DMS53 treated with DMSO at 0.1 percent for 48 hours (cell line): ENCODE data around the gene CPNE6.

ENCODE experiments used
- DNase-seq: peaks from one replicate; lab custom pipeline; 2025; ENCODE audit not compliant: unreplicated experiment; lab: John Stamatoyannopoulos, UW

Gene CPNE6

GRCh38 chr14:24054324-24054641 is 17.1 kb upstream of the CPNE6 start:
- DNase-seq = no peak

DNA sequence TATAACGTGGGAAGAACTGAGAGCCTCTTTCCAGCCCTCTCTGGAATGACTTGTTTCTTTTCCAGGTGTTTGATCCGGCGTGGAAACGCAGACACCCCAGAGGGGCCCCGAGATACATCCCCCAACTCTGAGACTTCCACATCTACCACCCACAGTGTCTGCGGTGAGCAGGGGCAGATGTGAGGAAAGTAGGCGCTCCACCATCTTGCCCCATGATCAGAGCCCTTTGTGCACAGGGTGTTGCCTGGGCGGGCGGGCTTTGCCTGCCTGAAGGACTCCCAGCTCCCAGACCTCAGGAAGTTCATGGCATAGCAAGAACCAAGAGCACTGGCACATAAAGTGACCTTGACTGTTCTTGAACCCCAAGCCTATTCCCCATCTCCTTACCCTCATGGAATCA is 16.7 kb upstream of the CPNE6 start:
- no peak for DNase-seq

GRCh38 chr14:24055971-24056799 is 15.2 kb upstream of the CPNE6 start:
- no peak for DNase-seq

- DNase-seq = no peak
These were observed 14.6 kb upstream of the CPNE6 start for GRCh38 chr14:24056800-24057184.

GRCh38 chr14:24057271-24057670 is 14.1 kb upstream of the CPNE6 start:
- no peak for DNase-seq

DNA sequence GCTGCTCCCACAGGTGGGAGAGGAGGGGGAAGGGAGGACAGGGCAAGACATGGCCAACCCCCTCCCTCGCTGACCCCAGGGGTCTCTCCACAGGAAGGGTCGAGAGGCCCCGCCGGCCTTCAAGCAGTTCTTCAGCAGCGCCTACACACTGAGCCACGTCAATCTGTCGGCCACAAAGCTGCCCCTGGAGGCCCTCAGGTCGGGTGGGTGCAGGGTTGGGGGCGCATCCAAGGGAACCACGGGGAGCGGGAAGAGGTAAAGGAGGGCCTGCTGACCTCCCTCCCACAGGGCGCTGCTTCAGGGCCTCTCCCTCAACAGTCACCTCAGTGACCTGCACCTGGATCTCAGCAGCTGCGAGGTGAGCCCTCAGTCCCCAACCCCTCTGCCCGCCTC is 13.5 kb upstream of the CPNE6 start:
- no peak for DNase-seq

DNA sequence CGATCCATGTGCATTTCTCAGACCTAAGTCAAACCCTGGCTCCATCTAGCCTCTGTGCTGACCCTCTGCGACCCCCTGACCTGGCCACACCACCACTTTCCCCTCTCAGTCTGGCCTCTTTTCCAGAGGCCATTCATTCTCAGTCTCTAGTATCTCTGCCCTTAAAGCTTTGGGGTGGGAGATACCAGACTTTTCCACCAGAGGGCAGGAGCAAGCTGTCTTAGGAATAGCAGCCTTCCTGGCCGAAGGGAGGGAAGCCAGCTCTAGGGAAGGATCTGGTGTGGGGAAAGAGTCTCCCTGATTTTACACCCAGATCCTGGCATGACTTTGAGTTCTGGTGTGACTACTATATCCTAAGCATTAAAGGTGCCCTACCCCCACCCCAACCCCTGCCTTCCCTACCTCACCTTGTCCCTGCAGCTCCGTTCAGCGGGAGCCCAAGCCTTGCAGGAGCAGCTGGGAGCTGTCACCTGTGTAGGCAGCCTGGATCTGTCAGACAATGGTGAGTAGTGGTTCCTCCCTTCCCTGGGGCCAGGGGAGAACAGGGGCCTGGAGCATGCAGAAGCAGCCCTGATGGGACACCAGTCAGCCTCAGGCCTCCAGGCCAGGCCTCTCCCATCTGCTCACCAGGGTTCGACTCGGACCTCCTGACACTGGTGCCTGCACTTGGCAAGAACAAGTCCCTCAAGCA is 13.0 kb upstream of the CPNE6 start:
- peak; percentile 39 for DNase-seq

- DNase-seq = no peak
These were observed 12.3 kb upstream of the CPNE6 start for GRCh38 chr14:24058951-24059475.

GRCh38 chr14:24059841-24060388 is 11.4 kb upstream of the CPNE6 start:
- no peak for DNase-seq

DNA sequence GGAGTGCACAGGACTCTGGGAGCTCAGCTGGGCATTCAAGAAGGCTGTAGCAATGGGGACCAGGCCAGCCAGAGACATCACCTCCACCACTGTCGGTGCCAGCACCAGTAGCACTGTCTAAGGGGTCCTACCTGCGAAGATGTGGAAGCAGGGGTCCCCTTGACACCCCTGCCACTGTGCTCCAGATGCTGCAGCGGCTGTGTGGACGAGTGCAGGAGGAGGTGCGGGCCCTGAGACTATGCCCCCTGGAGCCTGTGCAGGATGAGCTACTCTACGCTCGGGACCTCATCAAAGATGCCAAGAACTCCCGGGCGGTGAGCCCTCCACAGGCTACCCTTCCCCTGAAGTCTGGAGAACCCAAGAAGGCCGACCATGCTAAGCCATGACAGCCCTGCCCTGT is 10.9 kb upstream of the CPNE6 start:
- DNase-seq = no peak

DNA sequence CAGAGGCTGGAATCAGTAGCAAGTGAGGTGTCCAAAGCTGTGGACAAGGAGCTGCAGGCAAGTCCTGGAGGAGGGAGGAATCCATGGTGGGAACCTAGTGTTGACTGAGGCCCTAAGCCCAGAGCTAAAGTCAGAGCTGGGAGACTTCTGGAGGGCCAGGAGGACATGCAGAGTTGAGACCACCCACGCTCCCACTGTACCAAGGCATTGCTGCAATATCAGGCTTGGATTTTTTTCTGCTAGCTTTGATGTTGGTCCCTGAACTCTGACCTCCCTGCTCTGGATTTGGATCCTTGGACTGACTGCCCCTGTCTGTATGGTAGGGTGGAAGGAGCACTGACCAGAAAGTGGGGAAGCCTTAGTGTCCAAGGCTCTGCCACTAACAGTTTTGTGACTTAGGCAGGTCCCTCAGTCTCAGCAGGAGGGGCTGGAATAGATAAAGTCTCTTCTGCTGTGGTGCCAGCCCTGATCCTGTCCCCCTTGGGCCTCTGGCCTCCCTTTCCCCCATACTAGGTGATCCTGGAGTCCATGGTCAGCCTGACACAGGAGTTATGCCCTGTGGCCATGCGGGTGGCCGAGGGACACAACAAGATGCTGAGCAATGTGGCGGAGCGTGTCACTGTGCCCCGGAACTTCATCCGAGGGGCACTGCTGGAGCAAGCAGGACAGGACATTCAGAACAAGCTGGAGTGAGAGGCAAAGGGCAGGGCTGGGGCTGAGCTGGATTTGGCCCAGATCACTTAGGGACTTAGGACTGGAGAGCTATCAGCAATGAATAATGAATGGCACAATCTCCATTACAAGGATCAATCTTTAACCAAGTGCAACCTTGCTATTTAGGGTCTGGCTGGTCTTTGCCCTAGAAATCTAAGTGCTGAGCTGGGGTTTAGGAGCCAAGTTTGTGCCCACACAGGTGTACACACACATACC is 10.1 kb upstream of the CPNE6 start:
- DNase-seq = no peak

- DNase-seq = no peak
These were observed 9.0 kb upstream of the CPNE6 start for GRCh38 chr14:24062216-24062980.

DNA sequence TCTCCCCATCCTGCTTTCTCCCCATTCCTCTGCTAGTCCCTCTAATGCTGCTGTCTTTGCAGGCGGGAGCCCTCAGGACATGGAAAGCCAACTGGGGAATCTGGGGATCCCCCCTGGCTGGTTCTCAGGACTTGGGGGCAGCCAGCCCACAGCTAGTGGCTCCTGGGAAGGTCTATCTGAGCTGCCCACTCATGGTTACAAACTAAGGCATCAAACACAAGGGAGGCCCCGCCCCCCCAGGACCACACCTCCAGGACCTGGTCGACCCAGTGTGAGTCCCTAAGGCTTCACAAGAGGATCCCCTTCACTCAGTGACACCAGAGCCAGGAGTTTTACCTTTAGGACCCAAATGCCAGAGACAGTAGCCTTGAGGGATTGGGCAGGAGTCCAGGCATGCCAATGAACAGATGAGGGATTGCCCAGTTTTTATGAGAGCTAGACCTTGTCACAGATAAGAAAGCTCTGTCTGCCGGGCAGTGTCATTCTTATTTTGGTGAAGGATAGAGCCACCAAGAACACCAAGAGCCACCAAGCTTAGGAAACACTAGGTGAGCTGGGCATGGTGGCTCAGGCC is 8.0 kb upstream of the CPNE6 start:
- no peak for DNase-seq

- DNase-seq = no peak
These were observed 7.1 kb upstream of the CPNE6 start for GRCh38 chr14:24064091-24064795.

DNA sequence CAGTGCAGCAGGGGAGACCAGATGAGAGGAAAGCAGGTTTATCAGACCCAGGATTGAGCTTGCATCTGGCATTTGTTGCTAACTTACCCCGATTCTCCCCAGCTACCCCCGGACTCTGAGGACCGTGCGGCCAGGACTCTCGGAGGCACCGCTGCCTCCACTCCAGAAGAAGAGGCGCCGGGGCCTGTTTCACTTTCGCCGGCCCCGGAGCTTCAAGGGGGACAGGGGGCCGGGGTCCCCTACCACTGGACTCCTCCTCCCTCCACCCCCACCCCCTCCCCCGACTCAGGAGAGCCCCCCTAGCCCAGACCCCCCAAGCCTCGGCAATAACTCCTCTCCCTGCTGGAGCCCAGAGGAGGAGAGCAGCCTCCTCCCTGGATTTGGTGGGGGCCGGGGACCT is 6.5 kb upstream of the CPNE6 start:
- DNase-seq = no peak

DNA sequence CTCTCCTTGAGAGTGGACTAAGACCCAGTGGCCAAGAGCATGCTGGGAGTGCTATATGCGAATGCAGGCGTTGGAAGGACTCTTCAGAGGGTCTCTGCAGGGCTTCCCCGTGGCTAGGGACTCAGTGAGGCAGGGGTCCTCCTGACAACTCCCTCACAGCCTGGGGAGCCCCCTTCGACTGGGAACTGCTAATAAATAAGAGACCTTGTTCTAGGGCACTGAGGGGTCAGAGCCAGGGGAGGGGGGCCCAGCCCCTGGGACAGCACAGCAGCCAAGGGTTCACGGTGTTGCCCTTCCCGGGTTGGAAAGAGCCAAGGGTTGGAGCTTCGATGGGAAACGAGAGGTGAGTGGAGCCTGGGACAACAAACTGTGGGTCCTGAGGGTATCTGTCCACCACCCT is 6.0 kb upstream of the CPNE6 start:
- no peak for DNase-seq

- no peak for DNase-seq
These were observed 4.7 kb upstream of the CPNE6 start for GRCh38 chr14:24066496-24067132.

DNA sequence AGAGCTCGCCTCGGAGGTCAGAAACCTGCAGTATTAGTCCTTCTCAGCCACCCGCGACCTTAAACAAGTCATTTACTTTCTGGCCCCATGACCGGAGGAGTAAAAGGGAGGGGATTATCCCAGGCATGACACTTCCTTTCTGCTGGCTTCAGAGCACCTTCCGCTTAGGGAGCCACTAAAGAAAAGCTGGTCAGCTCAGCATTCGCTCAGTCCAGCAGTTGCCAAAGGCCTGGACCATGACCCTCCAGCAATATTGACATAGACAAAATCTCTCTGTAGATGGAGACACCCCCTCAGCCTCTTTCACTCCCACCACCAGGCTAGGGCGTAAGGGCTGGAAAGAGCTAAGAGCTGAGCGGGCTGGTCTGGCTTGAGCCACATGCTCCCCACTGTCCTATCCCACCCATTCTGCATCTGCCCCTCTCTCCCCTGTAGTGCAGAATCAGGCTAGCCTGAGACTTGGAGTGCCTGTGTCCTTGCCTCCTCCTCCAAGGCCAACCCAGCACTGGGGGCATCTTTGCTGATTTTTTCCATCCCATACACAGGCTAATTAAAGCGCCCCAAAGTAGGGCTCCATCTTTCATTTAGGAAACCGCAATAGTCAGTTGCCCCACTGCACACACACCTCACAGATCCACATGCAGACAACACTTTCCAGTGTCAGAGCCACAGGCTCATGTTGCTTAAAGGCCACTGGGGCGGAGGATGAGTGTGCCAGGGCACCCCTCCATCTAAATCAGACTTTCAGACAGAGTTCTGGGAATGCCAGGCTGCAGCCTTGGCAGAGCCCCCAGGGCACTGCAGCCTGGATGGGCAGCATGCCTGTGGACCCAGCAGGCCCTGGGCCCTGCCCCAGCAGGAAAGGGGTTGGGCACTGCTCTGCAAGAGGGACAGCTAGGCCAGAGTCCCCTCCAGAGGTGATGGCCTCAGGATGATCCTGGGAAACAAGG is 4.0 kb upstream of the CPNE6 start:
- no peak for DNase-seq
